Heart left ventricle (tissue), 16 donors: Measurements from ENCODE around the gene MGST3. TPM values are rescaled to one million over a fixed set of nuclear protein-coding genes. Genes with fewer than 3 reads are reported as not detected.

Experiments used
- ATAC-seq, 4 donors: fragments of 200-7000 bp; cut with Tn5 transposase; one replicate each; pipeline ENCODE4 v1.9.1; 2020 to 2022; ENCODE audit warnings: moderate library complexity in 4 of 4, mild to moderate bottlenecking in 3 of 4, moderate number of reproducible peaks in 1 of 4
- DNase-seq, 5 donors: peaks; one replicate each; pipeline ENCODE4 v3.0.0-alpha.2; 2020
- H3K27ac ChIP-seq, 12 donors: fragments of 200-600 bp; sonication (generic) in 4 of 12; one replicate each; pipeline versions ENCODE4 v1.5.0 to v1.8.0; 2016 to 2022; ENCODE audit warnings: mild to moderate bottlenecking in 2 of 12
- H3K27me3 ChIP-seq, 9 donors: fragments of 200-600 bp; sonication (generic) in 2 of 9; one replicate each; pipeline versions ENCODE4 v1.5.1 to v1.8.0; 2016 to 2022; ENCODE audit warnings: mild to moderate bottlenecking in 3 of 9
- H3K36me3 ChIP-seq, 9 donors: fragments of 200-600 bp; sonication (generic) in 2 of 9; one replicate each; pipeline versions ENCODE4 v1.5.0 to v1.8.0; 2018 to 2022; ENCODE audit warnings: mild to moderate bottlenecking in 2 of 9
- H3K4me1 ChIP-seq, 12 donors: fragments of 200-600 bp; sonication (generic) in 4 of 12; one replicate each; pipeline versions ENCODE4 v1.5.0 to v1.8.0; 2016 to 2022; ENCODE audit warnings: mild to moderate bottlenecking in 3 of 12
- H3K4me3 ChIP-seq, 12 donors: fragments of 200-600 bp; sonication (generic) in 4 of 12; one replicate each; pipeline versions ENCODE4 v1.5.0 to v1.8.0; 2017 to 2022; ENCODE audit warnings: mild to moderate bottlenecking in 9 of 12, moderate library complexity in 4 of 12
- H3K9me3 ChIP-seq, 12 donors: fragments of 200-600 bp; sonication (generic) in 4 of 12; one replicate each; pipeline versions ENCODE4 v1.5.0 to v1.8.0; 2016 to 2022; ENCODE audit warnings: mild to moderate bottlenecking in 1 of 12
- CTCF ChIP-seq, 12 donors: fragments of 200-600 bp; sonication (generic) in 4 of 12; IDR thresholded peaks; one replicate each; pipeline versions ENCODE4 v1.5.0 to v1.8.0; 2018 to 2022; ENCODE audit warnings: antibody characterized with exemption in 12 of 12, mild to moderate bottlenecking in 5 of 12
- POLR2A ChIP-seq, 2 donors: fragments of 450-650 bp; IDR thresholded peaks; one replicate each; pipeline ENCODE4 v1.6.1; 2017; ENCODE audit warnings: antibody characterized with exemption in 2 of 2, mild to moderate bottlenecking in 2 of 2, moderate library complexity in 2 of 2
- WGBS, 4 donors: extraction: QIAGEN DNeasy Blood & Tissue Kit in 2 of 4; methylation state at CpG; one replicate each; pipeline versions ENCODE4 v1.1.5 to v1.1.7; 2013 to 2018; 5-methylcytosine and 5-hydroxymethylcytosine counted together
- intact Hi-C, 10 donors: fragments of 100-400 bp; cut with DNase I; formaldehyde crosslinking; loops; one replicate each; pipeline versions ENCODE4 v1.11.1 to v1.14.2; 2022
- polyA plus RNA-seq, 2 donors: library from polyadenylated mRNA; stranded (reverse); fragments of 200-250 nt; gene quantifications; one replicate each; pipeline ENCODE4 v1.2.3, GENCODE V29; 2013
- total RNA-seq, 9 donors: library from RNA; depleted of rRNA in 2 of 9; stranded (reverse); fragments of >200 nt in 2 of 9; fragmentation: NEBNext Ultra II Directional in 3 of 9; extraction: Animal tissue kit (Norgen Biotek cat#: 25700) in 3 of 9; gene quantifications; one replicate each; pipeline versions ENCODE4 v1.1.0 to v1.2.4, GENCODE V29; 2016 to 2023
- donor health status: ischemic (EF 13 %, LVEDD 7.1; RV severe dilation, severe dysfunction).
- donor health status: healthy with polysubstance abuse.
- donor health status: DM: no; HTN: yes; CAD: no.
- donor health status: DM: no; HTN: no; CAD: no.
- donor health status: ischemic (EF 25% LVEDD 6.9; RV normal size, moderate dysfunction).
- donor health status: ischemic (EF 25% LVEDD 5.7; RV mildly dilated, moderate dysfunction).
- donor health status: healthy.
- donor health status: DM: yes; HTN: yes; CAD: no.
- donor health status: ischemic (EF 35%, LVEDD 5.7; RV mildly dilated, moderate dysfunction).
- donor health status: nonischemic (EF 11% LVEDD 7.7; RV severe dilation, severe dysfunction).
- donor health status: DM: yes; HTN: yes; CAD: no.
- donor health status: PGD.
- donor health status: ischemic (EF 29% LVEDD 5.4; RV normal size, mild dysfunction).
- donor health status: nonischemic (EF 23%, LVEDD 6.1; RV moderate dilation, normal function).

MGST3 gene
- total and polyA plus RNA-seq, 11 donors = 399 to 1,314 (median 747) TPM

GRCh38 chr1:165703648-165704047 is 72.6 kb downstream of the MGST3 start:
- Histone ChIP-seq H3K36me3 (no peaks in the 10 kb centered on the region), H3K27me3 (no peaks in the 10 kb centered on the region), H3K9me3 (no peaks in the 10 kb centered on the region), H3K4me3 (no peak overlapping the region), H3K27ac (no peak overlapping the region), H3K4me1 (peaks cover 0 to 6% (median 0%) of the 10 kb centered on the region in 12 donors)
- TF ChIP-seq POLR2A (IDR thresholded peaks at IDR 0.05) (no peak), CTCF (IDR thresholded peaks at IDR 0.05) (no peak)
- ATAC-seq = no peak
- WGBS, 4 donors = 80 to 89% (median 83%) methylated on average over 2 of the region's 2 CpGs
- intact Hi-C loops = no loop called here
- DNase-seq = no peak

Other genes starting within 250 kb of the MGST3 start
- gene RXRG, start 186.1 kb upstream of the MGST3 start, total RNA-seq = 10 to 100 TPM in 1 of 9 donors, 1 to 10 TPM in 8; 1.1 to 11.4 (median 2.6) TPM
- 1 to 10 TPM in 1 of 2 donors, under 1 TPM in 1; 0.91 to 1.4 TPM for gene RXRG, start 186.1 kb upstream of the MGST3 start, polyA plus RNA-seq
- gene LRRC52, start 87.2 kb upstream of the MGST3 start, total RNA-seq = 1 to 10 TPM in 1 of 9 donors, under 1 TPM in 4, not detected in 4; 0.17 to 1.0 (median 0.44) TPM
- under 1 TPM; 0.12 to 0.15 TPM for gene LRRC52, start 87.2 kb upstream of the MGST3 start, polyA plus RNA-seq
- gene ALDH9A1, start 67.3 kb downstream of the MGST3 start, total RNA-seq = 10 to 100 TPM; 51.1 to 77.0 (median 66.1) TPM
- gene ALDH9A1, start 67.3 kb downstream of the MGST3 start, polyA plus RNA-seq = 10 to 100 TPM; 21.6 to 41.6 TPM
- gene TMCO1, start 137.6 kb downstream of the MGST3 start, total RNA-seq = 10 to 100 TPM; 33.2 to 66.6 (median 54.3) TPM
- gene TMCO1, start 137.6 kb downstream of the MGST3 start, polyA plus RNA-seq = 100 to 1,000 TPM in 1 of 2 donors, 10 to 100 TPM in 1; 27.4 to 102 TPM
- gene UCK2, start 196.4 kb downstream of the MGST3 start, total RNA-seq = 10 to 100 TPM in 7 of 9 donors, 1 to 10 TPM in 2; 7.6 to 26.6 (median 13.9) TPM
- gene UCK2, start 196.4 kb downstream of the MGST3 start, polyA plus RNA-seq = 10 to 100 TPM in 1 of 2 donors, 1 to 10 TPM in 1; 4.5 to 53.7 TPM